OCI-LY1 (cell line): ENCODE data around the gene EML6.

Experiments
- H2AFZ ChIP-seq: fragments of 200-600 bp; sonication (generic), shearing (Covaris generic); 2 replicates; pipeline ENCODE4 v1.6.0; 2014; ENCODE audit warnings: antibody characterized with exemption, mild to moderate bottlenecking, low read length
- H3F3A ChIP-seq: fragments of 200-600 bp; sonication (generic), shearing (Covaris generic); 2 replicates; pipeline ENCODE4 v1.6.0; 2014; ENCODE audit warnings: mild to moderate bottlenecking, antibody characterized with exemption, low read length, moderate library complexity; ENCODE audit not compliant: insufficient read depth
- H3K27ac ChIP-seq: fragments of 200-600 bp; sonication (generic); 2 replicates; pipeline ENCODE4 v1.5.1; 2014; ENCODE audit warnings: low read length, mixed run types, mild to moderate bottlenecking, low read depth; ENCODE audit not compliant: poor library complexity, severe bottlenecking
- H3K27me3 ChIP-seq: fragments of 200-600 bp; sonication (generic); 2 replicates; pipeline ENCODE4 v1.6.0; 2014; ENCODE audit warnings: antibody characterized with exemption, mild to moderate bottlenecking, low read length, moderate library complexity; ENCODE audit not compliant: insufficient read depth
- H3K36me3 ChIP-seq: fragments of 200-600 bp; sonication (generic); 2 replicates; pipeline ENCODE4 v1.6.1; 2014; ENCODE audit warnings: mild to moderate bottlenecking, antibody characterized with exemption, low read length, moderate library complexity, mixed read lengths; ENCODE audit not compliant: insufficient read depth
- H3K4me1 ChIP-seq: fragments of 200-600 bp; sonication (generic); 2 replicates; pipeline ENCODE4 v1.5.1; 2014; ENCODE audit warnings: mild to moderate bottlenecking, low read length, moderate library complexity; ENCODE audit not compliant: insufficient read depth, severe bottlenecking
- H3K4me2 ChIP-seq: fragments of 200-600 bp; sonication (generic), shearing (Covaris generic); 2 replicates; pipeline ENCODE4 v1.6.1; 2014; ENCODE audit warnings: low read length
- H3K4me3 ChIP-seq: fragments of 200-600 bp; sonication (generic); 2 replicates; pipeline ENCODE4 v1.5.1; 2014; ENCODE audit warnings: low read length, low read depth, mild to moderate bottlenecking, mixed read lengths; ENCODE audit not compliant: poor library complexity, severe bottlenecking
- H3K79me2 ChIP-seq: fragments of 200-600 bp; shearing (Covaris generic); 2 replicates; pipeline ENCODE4 v1.6.1; 2016; ENCODE audit warnings: mixed run types, low read length, mixed read lengths; ENCODE audit not compliant: insufficient read depth
- H3K9ac ChIP-seq: fragments of 200-600 bp; sonication (generic), shearing (Covaris generic); 2 replicates; pipeline ENCODE4 v1.6.1; 2014; ENCODE audit warnings: mild to moderate bottlenecking, low read length, mixed read lengths
- H3K9me2 ChIP-seq: fragments of 200-600 bp; sonication (generic), shearing (Covaris generic); 2 replicates; pipeline ENCODE4 v1.6.1; 2014; ENCODE audit warnings: low read depth, mild to moderate bottlenecking, low read length, mixed read lengths
- H3K9me3 ChIP-seq: fragments of 200-600 bp; shearing (Covaris generic); 2 replicates; pipeline ENCODE4 v1.6.1; 2014; ENCODE audit warnings: low read length, mixed read lengths
- H4K20me1 ChIP-seq: fragments of 200-600 bp; sonication (generic), shearing (Covaris generic); 2 replicates; pipeline ENCODE4 v1.6.0; 2016; ENCODE audit warnings: mild to moderate bottlenecking, low read length; ENCODE audit not compliant: insufficient read depth
- EZH2 ChIP-seq: fragments of 200-600 bp; sonication (generic), shearing (Covaris generic); IDR thresholded peaks from 2 replicates; pipeline ENCODE4 v1.8.0; 2017; ENCODE audit warnings: borderline replicate concordance, mixed run types, mild to moderate bottlenecking, antibody characterized with exemption, low read length, moderate library complexity, mixed read lengths
- TF ChIP-seq, protein P1 (sequence below): fragments of 200-600 bp; sonication (generic), shearing (Covaris generic); IDR thresholded peaks from 2 replicates; pipeline ENCODE4 v1.5.1; 2017; ENCODE audit warnings: mild to moderate bottlenecking, antibody characterized with exemption, low read length, moderate library complexity, mixed read lengths

EML6 gene

DNA sequence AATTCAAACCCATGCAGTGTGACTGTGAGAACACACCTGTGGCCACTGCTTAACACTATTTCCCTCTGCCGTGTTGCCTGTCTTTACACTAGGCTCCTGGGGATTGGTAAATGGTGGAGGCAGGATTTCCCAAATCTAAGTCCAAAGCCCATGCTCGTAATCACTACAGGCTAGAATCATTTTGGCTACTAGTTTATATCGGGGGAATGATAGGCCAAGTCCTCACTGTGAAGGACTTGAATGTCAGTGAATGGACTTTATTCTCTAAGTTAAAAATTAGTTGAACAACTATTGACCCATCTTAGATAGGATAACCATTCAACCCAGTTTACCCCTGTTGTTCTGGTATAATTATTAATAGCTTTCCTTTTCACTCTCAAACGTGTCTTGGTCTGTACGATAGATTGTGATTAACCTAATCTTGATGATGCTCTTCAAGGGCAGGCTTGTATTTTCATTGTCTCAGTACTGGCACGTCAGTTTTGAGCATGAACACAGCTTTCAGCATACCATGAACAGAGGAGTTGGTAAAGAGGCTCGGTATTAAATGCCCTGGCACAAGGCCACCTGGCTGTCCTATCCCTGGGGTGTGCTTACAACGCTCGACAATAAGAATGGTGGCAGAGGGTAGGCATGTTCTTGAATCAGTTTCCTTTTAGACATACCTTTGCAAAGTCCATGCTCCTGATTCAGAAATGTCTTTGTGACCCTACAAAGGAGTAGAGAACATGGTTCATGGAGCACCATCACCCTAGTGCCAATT, 177.9 kb downstream of the EML6 start:
- Histone ChIP-seq H3K4me3 (no peak overlapping the region), H4K20me1 (no peaks in the 10 kb centered on the region), H3K9ac (no peak overlapping the region), H3K36me3 (peaks cover 100% of the 10 kb centered on the region), H3K4me1 (peaks cover 19% of the 10 kb centered on the region), H3F3A (no peaks in the 10 kb centered on the region), H3K79me2 (no peaks in the 10 kb centered on the region), H3K27ac (no peak overlapping the region), H3K9me3 (no peaks in the 10 kb centered on the region), H3K4me2 (no peak overlapping the region), H3K27me3 (no peaks in the 10 kb centered on the region), H3K9me2 (no peaks in the 10 kb centered on the region), H2AFZ (no peak overlapping the region)
- no peak for TF ChIP-seq EZH2
- TF ChIP-seq, protein P1, sequence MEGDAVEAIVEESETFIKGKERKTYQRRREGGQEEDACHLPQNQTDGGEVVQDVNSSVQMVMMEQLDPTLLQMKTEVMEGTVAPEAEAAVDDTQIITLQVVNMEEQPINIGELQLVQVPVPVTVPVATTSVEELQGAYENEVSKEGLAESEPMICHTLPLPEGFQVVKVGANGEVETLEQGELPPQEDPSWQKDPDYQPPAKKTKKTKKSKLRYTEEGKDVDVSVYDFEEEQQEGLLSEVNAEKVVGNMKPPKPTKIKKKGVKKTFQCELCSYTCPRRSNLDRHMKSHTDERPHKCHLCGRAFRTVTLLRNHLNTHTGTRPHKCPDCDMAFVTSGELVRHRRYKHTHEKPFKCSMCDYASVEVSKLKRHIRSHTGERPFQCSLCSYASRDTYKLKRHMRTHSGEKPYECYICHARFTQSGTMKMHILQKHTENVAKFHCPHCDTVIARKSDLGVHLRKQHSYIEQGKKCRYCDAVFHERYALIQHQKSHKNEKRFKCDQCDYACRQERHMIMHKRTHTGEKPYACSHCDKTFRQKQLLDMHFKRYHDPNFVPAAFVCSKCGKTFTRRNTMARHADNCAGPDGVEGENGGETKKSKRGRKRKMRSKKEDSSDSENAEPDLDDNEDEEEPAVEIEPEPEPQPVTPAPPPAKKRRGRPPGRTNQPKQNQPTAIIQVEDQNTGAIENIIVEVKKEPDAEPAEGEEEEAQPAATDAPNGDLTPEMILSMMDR = no peak

DNA sequence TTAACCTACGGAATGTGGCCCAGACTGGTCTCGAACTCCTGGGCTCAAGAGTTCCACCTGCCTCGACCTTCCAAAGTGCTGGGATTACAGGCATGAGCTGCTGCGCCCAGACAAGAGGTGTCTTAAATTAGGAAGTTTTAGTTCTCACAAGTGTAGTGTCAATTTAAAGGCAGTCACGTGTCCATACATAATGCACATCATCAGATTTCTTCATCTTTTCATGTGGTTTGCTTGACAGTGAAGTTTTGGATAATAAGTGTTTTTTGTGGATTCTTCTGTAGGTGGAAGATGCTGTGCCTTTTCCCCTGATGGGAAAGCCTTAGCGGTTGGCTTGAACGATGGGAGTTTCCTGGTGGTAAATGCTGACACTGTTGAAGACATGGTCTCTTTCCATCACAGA, 179.3 kb downstream of the EML6 start:
- no peak overlapping the region for H3K9ac ChIP-seq
- peaks cover 100% of the 10 kb centered on the region for H3K36me3 ChIP-seq
- no peaks in the 10 kb centered on the region for H3K9me3 ChIP-seq
- no peak overlapping the region for H2AFZ ChIP-seq
- no peaks in the 10 kb centered on the region for H3K9me2 ChIP-seq
- H4K20me1 ChIP-seq = no peaks in the 10 kb centered on the region
- no peak overlapping the region for H3K4me2 ChIP-seq
- H3K27ac ChIP-seq = no peak overlapping the region
- no peaks in the 10 kb centered on the region for H3K27me3 ChIP-seq
- H3K4me1 ChIP-seq = peaks cover 5% of the 10 kb centered on the region
- H3K79me2 ChIP-seq = no peaks in the 10 kb centered on the region
- H3K4me3 ChIP-seq = no peak overlapping the region
- H3F3A ChIP-seq = no peaks in the 10 kb centered on the region
- TF ChIP-seq EZH2 = no peak
- TF ChIP-seq, protein P1 = no peak

DNA sequence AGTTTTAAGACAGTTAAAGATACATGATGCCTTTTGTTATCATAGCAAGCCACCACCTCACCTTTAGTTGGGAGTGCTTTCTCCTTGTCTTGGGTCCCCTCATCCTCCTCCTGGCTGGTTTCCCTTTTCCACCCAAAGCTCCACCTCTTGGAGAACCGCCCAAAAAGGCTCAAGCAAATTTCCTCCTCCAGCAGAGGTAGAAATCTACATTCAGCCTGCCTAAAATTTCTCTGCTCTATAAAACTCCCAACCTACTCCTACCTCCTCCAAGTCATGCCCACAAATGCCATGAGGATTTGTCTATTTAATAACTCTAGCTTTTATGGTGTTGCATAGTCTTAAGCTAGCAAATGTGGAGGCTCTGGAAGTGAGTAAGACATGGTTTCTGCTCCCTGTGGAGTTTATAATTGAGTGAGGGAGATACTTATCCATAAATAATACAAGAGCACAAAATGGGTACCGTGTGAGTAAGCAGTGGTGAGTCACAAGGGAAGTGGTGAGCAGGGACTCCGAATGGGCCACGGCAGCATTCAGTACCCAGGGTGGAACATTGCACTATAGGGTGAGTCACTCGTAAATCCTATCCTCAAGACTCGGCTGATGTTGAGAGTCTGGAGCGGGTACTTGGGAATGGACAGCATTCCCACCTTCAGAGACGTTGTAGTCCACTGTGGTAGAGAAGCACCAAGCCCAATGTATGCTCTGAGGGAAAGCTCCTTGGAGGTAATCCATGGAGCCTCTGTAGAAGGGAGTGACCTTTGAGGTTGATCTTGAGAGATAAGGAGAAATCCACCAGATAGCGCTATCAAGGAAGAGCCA, 180.5 kb downstream of the EML6 start:
- no peak overlapping the region for H3K27ac ChIP-seq
- H3K79me2 ChIP-seq = no peaks in the 10 kb centered on the region
- H3K9me2 ChIP-seq = no peaks in the 10 kb centered on the region
- H2AFZ ChIP-seq = no peak overlapping the region
- H3K4me3 ChIP-seq = no peak overlapping the region
- H3K9me3 ChIP-seq = no peaks in the 10 kb centered on the region
- TF ChIP-seq, protein P1 = no peak
- TF ChIP-seq EZH2 = no peak
- H3K27me3 ChIP-seq = no peaks in the 10 kb centered on the region
- H3K4me2 ChIP-seq = no peak overlapping the region
- H4K20me1 ChIP-seq = no peaks in the 10 kb centered on the region
- H3K4me1 ChIP-seq = no peaks in the 10 kb centered on the region
- H3F3A ChIP-seq = no peaks in the 10 kb centered on the region; the same call in 1 of the 2 replicates
- H3K36me3 ChIP-seq = peaks cover 100% of the 10 kb centered on the region
- H3K9ac ChIP-seq = no peak overlapping the region
